Uterus (tissue), 4 donors: Measurements from ENCODE around the gene HOXB5. TPM values are rescaled to one million over a fixed set of nuclear protein-coding genes. Genes with fewer than 3 reads are reported as not detected.
A peak's percentile ranks its signal among the peaks of the same experiment; 100 is the strongest.

Experiments
- DNase-seq, 2 donors: peaks; one replicate each; pipeline ENCODE4 v3.0.0-alpha.2; 2019 to 2020
- H3K27ac ChIP-seq, 2 donors: fragments of 200-600 bp; sonication (generic); 1 replicate in 1 of 2; 2 replicates in 1 of 2; pipeline ENCODE4 v1.5.1; 2016 to 2018
- H3K27me3 ChIP-seq, 2 donors: fragments of 200-600 bp; sonication (generic); one replicate each; pipeline ENCODE4 v1.5.1; 2018 to 2019; ENCODE audit warnings: control low read depth in 1 of 2
- H3K36me3 ChIP-seq, 2 donors: fragments of 200-600 bp; sonication (generic); one replicate each; pipeline ENCODE4 v1.5.1; 2019; ENCODE audit warnings: control low read depth in 1 of 2
- H3K4me1 ChIP-seq, 2 donors: fragments of 200-600 bp; sonication (generic); one replicate each; pipeline ENCODE4 v1.5.1; 2018 to 2019; ENCODE audit warnings: control low read depth in 1 of 2
- H3K4me3 ChIP-seq, 2 donors: fragments of 200-600 bp; sonication (generic); 1 replicate in 1 of 2; 2 replicates in 1 of 2; pipeline ENCODE4 v1.5.1; 2018 to 2019; ENCODE audit warnings: mild to moderate bottlenecking in 1 of 2
- H3K9me3 ChIP-seq, 2 donors: fragments of 200-600 bp; sonication (generic); one replicate each; pipeline ENCODE4 v1.5.1; 2019; ENCODE audit warnings: control low read depth in 1 of 2
- POLR2A ChIP-seq, 2 donors: fragments of 450-650 bp; IDR thresholded peaks; one replicate each; pipeline ENCODE4 v1.6.1; 2016; ENCODE audit warnings: antibody characterized with exemption in 2 of 2, mild to moderate bottlenecking in 1 of 2, moderate library complexity in 1 of 2
- intact Hi-C: fragments of 100-400 bp; cut with DNase I; formaldehyde crosslinking; loops from one replicate; pipeline ENCODE4 v1.15.1; 2023; ENCODE audit warnings: low total_unique reads
- total RNA-seq, 4 donors: library from RNA; depleted of rRNA in 3 of 4; stranded (reverse); fragments of >200 nt in 3 of 4; gene quantifications; one replicate each; pipeline versions ENCODE4 v1.1.0 to v1.2.4, GENCODE V29; 2014 to 2023
- TF ChIP-seq, protein P1 (sequence below), 4 experiments: fragments of 200-600 bp in 2 of 4; fragments of 450-650 bp in 2 of 4; sonication (generic) in 2 of 4; IDR thresholded peaks; one replicate each; pipeline ENCODE4 v1.5.1; 2016 to 2019; ENCODE audit warnings: antibody characterized with exemption in 4 of 4, mild to moderate bottlenecking in 2 of 4, moderate library complexity in 1 of 4
- donor health status: DM: yes; HTN: yes; CAD: no.

Gene HOXB5
- total RNA-seq, 4 donors from 2014 or later, result 0.55 to 2.5 (median 0.59) TPM; not detected in 1

DNA sequence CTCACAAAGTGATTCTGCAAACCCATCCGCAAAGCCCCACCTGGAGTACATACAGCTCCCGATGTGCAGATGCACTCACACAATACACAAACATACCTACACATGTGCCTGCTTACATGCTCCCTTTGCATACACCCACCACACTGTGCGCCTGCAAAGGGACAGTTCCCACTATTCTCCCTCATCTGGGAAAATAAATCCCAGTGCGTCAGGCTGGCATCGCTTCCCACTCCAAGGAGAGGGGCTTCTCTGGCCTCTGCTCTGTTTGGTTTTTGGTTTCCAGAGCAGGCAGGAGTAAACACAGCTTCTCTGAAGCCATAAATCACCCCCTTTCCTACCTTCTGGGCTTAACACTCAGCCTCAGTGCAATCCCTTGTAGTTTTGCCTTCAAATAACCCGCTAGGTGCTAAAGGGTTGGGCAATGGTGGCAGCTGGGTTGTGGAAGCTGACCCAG lies 30.2 kb downstream of the HOXB5 start:
- H3K4me3 ChIP-seq, result no peak overlapping the region
- peaks cover 0 to 9% of the 10 kb centered on the region in 2 donors for H3K27me3 ChIP-seq
- no peaks in the 10 kb centered on the region for H3K36me3 ChIP-seq
- no peak for DNase-seq
- no peak for TF ChIP-seq POLR2A (IDR thresholded peaks at IDR 0.05)
- TF ChIP-seq, protein P1, sequence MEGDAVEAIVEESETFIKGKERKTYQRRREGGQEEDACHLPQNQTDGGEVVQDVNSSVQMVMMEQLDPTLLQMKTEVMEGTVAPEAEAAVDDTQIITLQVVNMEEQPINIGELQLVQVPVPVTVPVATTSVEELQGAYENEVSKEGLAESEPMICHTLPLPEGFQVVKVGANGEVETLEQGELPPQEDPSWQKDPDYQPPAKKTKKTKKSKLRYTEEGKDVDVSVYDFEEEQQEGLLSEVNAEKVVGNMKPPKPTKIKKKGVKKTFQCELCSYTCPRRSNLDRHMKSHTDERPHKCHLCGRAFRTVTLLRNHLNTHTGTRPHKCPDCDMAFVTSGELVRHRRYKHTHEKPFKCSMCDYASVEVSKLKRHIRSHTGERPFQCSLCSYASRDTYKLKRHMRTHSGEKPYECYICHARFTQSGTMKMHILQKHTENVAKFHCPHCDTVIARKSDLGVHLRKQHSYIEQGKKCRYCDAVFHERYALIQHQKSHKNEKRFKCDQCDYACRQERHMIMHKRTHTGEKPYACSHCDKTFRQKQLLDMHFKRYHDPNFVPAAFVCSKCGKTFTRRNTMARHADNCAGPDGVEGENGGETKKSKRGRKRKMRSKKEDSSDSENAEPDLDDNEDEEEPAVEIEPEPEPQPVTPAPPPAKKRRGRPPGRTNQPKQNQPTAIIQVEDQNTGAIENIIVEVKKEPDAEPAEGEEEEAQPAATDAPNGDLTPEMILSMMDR (IDR thresholded peaks at IDR 0.05), result no peak
- H3K9me3 ChIP-seq, result no peaks in the 10 kb centered on the region
- H3K27ac ChIP-seq, result no peak overlapping the region
- peaks cover 0 to 5% of the 10 kb centered on the region in 2 donors for H3K4me1 ChIP-seq
- intact Hi-C loops, result no loop called here

DNA sequence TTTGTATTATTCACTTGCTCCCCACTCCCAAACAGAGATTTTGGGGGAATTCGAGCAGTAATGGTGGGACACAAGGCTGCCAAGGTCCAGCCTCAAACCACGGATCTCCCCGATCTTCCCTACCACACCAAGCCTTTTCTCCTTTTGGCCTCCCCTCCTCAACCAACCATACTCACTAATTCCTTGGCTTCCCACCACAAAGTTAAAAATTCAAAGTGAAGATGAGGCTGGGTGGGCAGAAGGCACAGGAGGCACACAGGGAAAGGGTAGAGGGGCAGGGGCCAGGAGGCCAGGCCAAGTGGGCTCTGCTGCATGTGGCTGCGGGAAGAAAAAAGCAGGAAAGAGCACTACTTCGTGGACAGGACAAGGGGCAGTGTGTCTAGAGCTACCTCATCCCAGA lies 30.6 kb downstream of the HOXB5 start:
- intact Hi-C loops, result no loop called here
- TF ChIP-seq POLR2A (IDR thresholded peaks at IDR 0.05), result no peak
- TF ChIP-seq, protein P1 (IDR thresholded peaks at IDR 0.05), result no peak
- no peaks in the 10 kb centered on the region for H3K9me3 ChIP-seq
- H3K4me3 ChIP-seq, result no peak overlapping the region
- H3K27me3 ChIP-seq, result peaks cover 0 to 4% of the 10 kb centered on the region in 2 donors
- H3K4me1 ChIP-seq, result peaks cover 0 to 5% of the 10 kb centered on the region in 2 donors
- H3K36me3 ChIP-seq, result no peaks in the 10 kb centered on the region
- no peak overlapping the region for H3K27ac ChIP-seq
- no peak for DNase-seq

DNA sequence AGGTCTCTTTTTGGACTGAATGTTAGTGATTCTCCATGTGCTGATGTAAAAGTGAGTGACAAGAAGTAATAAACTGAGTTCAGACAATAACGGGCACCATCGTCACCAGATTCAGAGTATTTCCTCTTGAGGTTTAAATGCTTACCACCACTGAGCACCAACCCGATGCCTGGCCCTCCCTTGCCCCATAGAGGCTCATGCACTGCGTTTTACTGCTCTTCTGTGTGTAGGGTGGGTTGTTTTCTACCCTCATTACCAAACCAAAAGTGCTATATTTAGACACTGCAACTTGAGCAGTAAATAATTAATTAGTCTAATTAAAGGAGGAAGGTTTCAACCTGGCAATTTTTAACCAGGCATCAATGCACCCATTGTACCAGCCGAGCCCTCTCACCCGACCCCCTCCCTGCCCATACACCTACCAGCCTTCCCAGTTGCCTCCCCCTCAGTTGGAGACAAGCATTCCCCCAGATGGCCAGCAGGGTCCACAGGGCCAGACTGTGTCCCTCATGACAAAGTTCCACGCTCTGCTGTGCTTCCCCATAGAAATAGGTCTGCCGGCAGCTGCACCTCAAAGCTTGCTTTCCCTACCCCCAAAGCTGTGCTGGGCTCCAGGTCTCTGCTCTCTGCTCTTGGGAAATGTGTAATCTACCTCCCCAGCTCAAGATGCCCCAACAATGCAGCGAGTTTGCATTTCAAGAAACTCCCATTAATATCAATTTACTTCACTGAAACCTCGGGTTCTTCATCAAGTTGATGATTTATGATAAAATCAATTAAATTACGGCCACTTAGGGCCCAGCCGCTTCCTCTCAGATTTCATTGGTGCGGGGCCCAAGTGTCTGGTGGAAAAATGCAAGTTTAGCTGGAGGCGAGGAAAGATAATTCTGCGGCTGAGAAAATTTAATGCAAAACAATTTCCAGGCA lies 31.4 kb downstream of the HOXB5 start:
- TF ChIP-seq, protein P1 (IDR thresholded peaks at IDR 0.05), result no peak
- no peak for TF ChIP-seq POLR2A (IDR thresholded peaks at IDR 0.05)
- H3K27ac ChIP-seq, result no peak overlapping the region
- H3K4me1 ChIP-seq, result peaks cover 3 to 5% of the 10 kb centered on the region in 2 donors
- intact Hi-C loops, result no loop called here
- DNase-seq, result no peak
- no peaks in the 10 kb centered on the region for H3K36me3 ChIP-seq
- no peaks in the 10 kb centered on the region for H3K27me3 ChIP-seq
- H3K4me3 ChIP-seq, result no peak overlapping the region
- H3K9me3 ChIP-seq, result no peaks in the 10 kb centered on the region

DNA sequence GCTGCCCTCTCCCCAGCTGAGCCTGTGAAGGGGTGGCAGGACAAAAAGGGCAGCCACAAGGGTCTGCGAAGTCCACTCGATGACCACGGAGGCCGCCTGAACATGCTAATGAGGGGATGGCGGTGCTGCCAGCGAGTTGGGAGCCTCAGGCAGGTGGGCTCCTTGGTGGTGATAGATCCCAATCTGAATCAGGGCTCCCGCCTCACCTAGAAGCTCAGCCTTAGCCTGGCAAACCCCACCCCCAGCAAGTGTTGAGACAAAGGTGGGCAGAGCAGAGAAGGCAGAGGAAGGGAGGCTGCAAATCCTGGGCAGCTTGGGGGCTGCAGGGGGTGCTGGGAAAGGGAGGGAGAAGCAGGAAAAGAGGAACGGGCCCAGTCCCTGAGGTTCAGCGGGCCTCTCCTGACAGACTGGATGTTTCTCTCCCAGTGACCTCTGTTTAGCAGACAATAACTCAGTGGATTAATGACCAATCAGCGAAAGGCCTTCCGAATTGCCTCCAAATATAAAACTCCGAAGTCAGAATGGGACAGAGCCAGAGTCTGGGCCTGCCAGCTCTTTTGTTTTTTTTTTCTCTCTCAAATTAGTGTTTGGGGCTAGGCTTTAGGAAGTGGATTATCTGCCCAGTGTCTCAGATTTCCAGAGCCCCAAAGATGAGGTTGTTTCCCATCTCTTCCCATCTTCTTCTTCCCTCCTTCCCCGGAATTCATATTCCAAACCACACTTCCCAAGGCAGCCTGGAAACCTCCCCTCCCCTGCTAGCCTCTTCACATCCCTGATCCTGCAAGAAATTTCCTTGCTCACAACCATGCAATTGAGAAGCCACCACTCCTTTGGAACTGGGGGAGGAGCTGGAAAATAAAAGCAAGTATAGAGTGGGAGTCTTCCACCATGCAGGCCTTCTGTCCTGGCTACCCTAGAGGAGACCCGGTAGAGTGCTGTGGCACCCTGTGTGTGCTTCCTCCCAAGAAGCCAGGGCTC lies 33.5 kb downstream of the HOXB5 start:
- no peak overlapping the region for H3K4me3 ChIP-seq

More for the DNA sequence above, 33.5 kb downstream of the HOXB5 start:
- no peak for TF ChIP-seq POLR2A (IDR thresholded peaks at IDR 0.05)
- TF ChIP-seq, protein P1 (IDR thresholded peaks at IDR 0.05), result no peak
- no peaks in the 10 kb centered on the region for H3K27me3 ChIP-seq
- H3K4me1 ChIP-seq, result peaks cover 3 to 10% of the 10 kb centered on the region in 2 donors
- no peak for DNase-seq
- H3K27ac ChIP-seq, result peak overlapping the region in 1 of 2 donors; percentile 37
- intact Hi-C loops, result no loop called here
- no peaks in the 10 kb centered on the region for H3K9me3 ChIP-seq
- no peaks in the 10 kb centered on the region for H3K36me3 ChIP-seq
